Measurements from ENCODE around the gene APOC1.

The APOC1 gene

DNA sequence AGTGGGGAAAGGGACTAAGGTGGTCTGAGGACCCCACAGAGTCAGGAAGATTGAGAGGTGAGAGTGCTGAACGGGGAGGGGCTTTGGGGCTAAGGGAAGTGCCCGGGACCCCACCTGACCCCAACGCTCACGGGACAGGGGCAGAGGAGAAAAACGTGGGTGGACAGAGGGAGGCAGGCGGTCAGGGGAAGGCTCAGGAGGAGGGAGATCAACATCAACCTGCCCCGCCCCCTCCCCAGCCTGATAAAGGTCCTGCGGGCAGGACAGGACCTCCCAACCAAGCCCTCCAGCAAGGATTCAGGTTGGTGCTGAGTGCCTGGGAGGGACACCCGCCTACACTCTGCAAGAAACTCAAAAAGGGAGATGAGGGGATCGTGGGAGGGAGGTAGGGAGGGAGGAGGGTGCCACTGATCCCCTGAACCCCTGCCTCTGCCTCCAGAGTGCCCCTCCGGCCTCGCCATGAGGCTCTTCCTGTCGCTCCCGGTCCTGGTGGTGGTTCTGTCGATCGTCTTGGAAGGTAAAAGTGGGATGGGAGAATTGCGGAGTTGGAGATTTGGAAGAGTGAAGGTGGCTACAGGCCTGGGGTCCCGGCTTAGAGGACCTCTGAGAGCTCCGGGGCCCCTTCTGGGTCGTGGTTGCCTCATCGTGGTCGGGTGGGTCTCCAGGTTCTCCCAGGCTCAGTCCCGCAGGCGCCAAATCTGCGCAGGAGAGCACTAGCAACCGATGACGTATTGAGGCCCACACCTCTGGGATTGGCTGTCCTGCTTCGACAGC is at the start of gene APOC1:
Gene APOC1 (plus strand): TSS at position 176 of the 774 bp plus-strand sequence. CDS start 284 bp downstream, at position 460.
- DNase-seq (ENCODE audit: low read depth): peak; percentile 83
- peak within 1 kb of the TSS; percentile 63 for H3K4me3 ChIP-seq (ENCODE audit: low read length)

DNA sequence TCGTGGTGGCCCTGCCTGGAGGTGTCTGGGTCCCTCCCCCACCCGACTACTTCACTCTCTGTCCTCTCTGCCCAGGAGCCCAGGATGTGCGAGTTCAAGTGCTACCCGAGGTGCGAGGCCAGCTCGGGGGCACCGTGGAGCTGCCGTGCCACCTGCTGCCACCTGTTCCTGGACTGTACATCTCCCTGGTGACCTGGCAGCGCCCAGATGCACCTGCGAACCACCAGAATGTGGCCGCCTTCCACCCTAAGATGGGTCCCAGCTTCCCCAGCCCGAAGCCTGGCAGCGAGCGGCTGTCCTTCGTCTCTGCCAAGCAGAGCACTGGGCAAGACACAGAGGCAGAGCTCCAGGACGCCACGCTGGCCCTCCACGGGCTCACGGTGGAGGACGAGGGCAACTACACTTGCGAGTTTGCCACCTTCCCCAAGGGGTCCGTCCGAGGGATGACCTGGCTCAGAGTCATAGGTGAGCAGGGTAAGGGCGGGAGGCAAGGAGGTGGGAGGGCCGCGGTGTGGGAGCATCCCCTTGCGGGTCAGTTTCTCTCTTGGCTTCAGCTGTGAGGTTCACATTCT is 49.1 kb upstream of the APOC1 start:
- no peak overlapping the region for H3K4me3 ChIP-seq (ENCODE audit: low read length)
- TF ChIP-seq CTCF (IDR thresholded peaks at IDR 0.05; ENCODE audit: insufficient read depth, low read depth, low read length, missing control alignments): no peak
- DNase-seq (ENCODE audit: low read depth): no peak

DNA sequence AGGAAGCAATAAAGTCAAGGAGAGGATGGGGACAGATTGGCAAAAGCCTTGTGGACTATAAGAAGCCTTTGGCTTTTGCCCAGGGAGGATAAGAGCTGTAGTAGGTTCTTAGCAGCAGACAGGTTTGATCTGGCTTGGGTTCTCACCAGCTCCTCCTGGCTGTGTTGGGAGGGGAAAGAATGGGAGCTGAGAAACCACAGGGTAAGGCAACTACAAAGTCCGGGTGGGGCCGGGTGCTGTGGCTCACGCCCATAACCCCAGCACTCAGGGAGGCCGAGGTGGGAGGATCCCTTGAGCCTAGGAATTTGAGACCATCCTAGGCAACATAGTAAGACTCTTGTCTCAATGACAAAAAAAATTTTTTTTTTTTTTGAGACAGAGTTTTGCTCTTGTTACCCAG is 47.7 kb upstream of the APOC1 start:
- no peak overlapping the region for H3K4me3 ChIP-seq (ENCODE audit: low read length)
- no peak for DNase-seq (ENCODE audit: low read depth)
- TF ChIP-seq CTCF (IDR thresholded peaks at IDR 0.05; ENCODE audit: insufficient read depth, low read depth, low read length, missing control alignments): peak; percentile 3

DNA sequence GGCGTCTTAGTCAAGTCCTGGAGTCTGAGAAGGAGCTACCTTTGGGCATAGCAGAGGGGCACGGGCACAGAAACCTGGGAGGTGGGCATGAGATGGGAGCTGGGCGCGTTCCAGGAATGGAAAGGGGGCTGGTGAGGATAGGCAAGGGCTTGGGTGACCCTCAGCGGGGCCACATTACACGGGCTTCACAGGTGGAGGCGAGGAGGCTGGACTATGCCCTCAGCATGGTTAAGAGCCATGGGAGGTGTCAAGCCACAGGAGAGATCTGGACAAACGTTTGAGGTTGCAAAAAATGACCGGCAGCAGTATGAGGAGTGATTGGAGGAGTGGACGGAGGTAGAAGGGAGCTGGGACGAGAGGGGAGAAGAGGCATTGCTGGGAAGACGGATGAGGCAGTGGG is 46.8 kb upstream of the APOC1 start:
- H3K4me3 ChIP-seq (ENCODE audit: low read length): no peak overlapping the region
- no peak for DNase-seq (ENCODE audit: low read depth)
- TF ChIP-seq CTCF (IDR thresholded peaks at IDR 0.05; ENCODE audit: insufficient read depth, low read depth, low read length, missing control alignments): no peak

GRCh38 chr19:44869733-44870470 is 44.5 kb upstream of the APOC1 start:
- no peak for TF ChIP-seq CTCF (IDR thresholded peaks at IDR 0.05; ENCODE audit: insufficient read depth, low read depth, low read length, missing control alignments)
- H3K4me3 ChIP-seq (ENCODE audit: low read length): no peak overlapping the region
- no peak for DNase-seq (ENCODE audit: low read depth)

GRCh38 chr19:44871809-44872208 is 42.6 kb upstream of the APOC1 start:
- no peak for DNase-seq (ENCODE audit: low read depth)
- no peak overlapping the region for H3K4me3 ChIP-seq (ENCODE audit: low read length)
- TF ChIP-seq CTCF (IDR thresholded peaks at IDR 0.05; ENCODE audit: insufficient read depth, low read depth, low read length, missing control alignments): no peak

DNA sequence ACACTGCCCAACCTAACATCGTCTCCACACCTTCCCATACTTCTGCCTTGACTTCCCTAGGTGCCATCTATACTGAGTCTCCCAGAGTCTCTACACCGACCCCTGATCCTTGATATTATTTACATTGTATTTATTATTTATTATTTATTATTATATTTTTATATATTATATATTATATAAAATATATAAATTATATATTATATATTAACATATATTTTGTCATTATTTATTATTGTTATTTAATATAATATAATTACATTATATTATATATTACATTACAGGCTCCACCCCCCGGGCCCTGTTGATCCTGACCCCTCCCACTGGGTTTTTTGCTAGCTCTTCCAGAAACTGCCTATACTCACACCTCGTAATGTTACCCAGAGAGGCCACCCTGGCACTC is 41.7 kb upstream of the APOC1 start:
- H3K4me3 ChIP-seq (ENCODE audit: low read length): no peak overlapping the region
- DNase-seq (ENCODE audit: low read depth): no peak
- no peak for TF ChIP-seq CTCF (IDR thresholded peaks at IDR 0.05; ENCODE audit: insufficient read depth, low read depth, low read length, missing control alignments)
